ENCODE results near the gene AADACL4.
"Not testable (repeated sequence)": the region's sequence is repeated elsewhere in the genome, so short reads cannot be mapped to it uniquely, and the experiment has no call there.

The AADACL4 gene

GRCh38 chr1:12669529-12670068 lies 25.7 kb downstream of the AADACL4 start:
- no peaks in the 10 kb centered on the region for H3K4me1 ChIP-seq (ENCODE audit: insufficient read depth, low read length)
- peaks cover 2% of the 10 kb centered on the region for H3K27me3 ChIP-seq (ENCODE audit: insufficient read depth, low read length)
- peaks cover 10% of the 10 kb centered on the region for H3K9me3 ChIP-seq (ENCODE audit: insufficient read depth, low read depth, low read length)
- H3K4me3 ChIP-seq (ENCODE audit: low read length) = no peak overlapping the region
- no peaks in the 10 kb centered on the region for H3K36me3 ChIP-seq (ENCODE audit: insufficient read depth, low read depth, low read length)
- H3K9ac ChIP-seq (ENCODE audit: low read depth, low read length) = no peak overlapping the region
- no peak overlapping the region for H3K27ac ChIP-seq (ENCODE audit: low read length)

DNA sequence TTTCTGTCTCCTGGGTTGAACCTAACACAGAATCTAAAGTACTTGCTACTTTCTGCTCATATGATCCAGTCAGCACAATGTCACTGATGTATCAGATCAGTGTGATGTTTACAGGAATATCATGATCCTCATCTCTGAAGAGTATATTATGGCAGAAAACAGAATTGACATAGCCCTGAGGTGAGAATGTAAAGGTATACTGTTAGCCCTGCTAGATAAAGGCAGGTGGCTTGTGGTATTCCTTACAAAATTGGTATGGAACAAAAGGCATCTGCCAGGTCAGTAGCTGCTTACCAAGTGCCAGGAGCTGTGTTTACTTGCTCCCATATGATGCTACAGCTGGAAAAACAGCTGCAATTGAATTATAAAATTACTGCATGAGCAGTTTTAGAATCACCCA lies 30.5 kb downstream of the AADACL4 start:
- H3K36me3 ChIP-seq (ENCODE audit: insufficient read depth, low read depth, low read length) = no peaks in the 10 kb centered on the region
- no peak overlapping the region for H3K4me3 ChIP-seq (ENCODE audit: low read length)
- no peaks in the 10 kb centered on the region for H3K4me1 ChIP-seq (ENCODE audit: insufficient read depth, low read length)
- peaks cover 4% of the 10 kb centered on the region for H3K27me3 ChIP-seq (ENCODE audit: insufficient read depth, low read length)
- H3K9ac ChIP-seq (ENCODE audit: low read depth, low read length) = no peak overlapping the region
- no peak overlapping the region for H3K27ac ChIP-seq (ENCODE audit: low read length)
- H3K9me3 ChIP-seq (ENCODE audit: insufficient read depth, low read depth, low read length) = no peaks in the 10 kb centered on the region

- not testable (repeated sequence) for H3K4me3 ChIP-seq (ENCODE audit: low read length); H3K4me1 ChIP-seq (ENCODE audit: insufficient read depth, low read length); H3K9ac ChIP-seq (ENCODE audit: low read depth, low read length); H3K27me3 ChIP-seq (ENCODE audit: insufficient read depth, low read length); H3K27ac ChIP-seq (ENCODE audit: low read length); H3K36me3 ChIP-seq (ENCODE audit: insufficient read depth, low read depth, low read length); H3K9me3 ChIP-seq (ENCODE audit: insufficient read depth, low read depth, low read length)
Observed at GRCh38 chr1:12676122-12676521, 32.2 kb downstream of the AADACL4 start.

DNA sequence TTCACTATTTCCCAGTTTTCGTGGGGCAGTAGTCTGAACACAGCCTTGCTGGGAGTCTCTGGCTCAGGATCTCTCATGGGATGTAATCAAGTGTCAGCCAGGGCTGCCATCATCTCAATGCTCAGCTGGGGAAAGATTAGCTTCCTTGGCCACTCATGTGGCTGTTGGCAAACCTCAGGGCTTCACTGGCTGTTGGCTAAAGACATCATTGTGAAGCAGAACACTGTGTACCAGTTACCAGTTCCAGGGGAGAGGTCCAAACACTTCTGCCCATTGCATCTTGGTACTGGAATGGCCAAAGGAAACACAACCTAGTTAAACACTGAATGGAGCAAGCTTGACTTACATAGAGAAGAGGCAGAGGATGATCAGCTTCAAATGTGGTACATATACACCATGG lies 33.7 kb downstream of the AADACL4 start:
- H3K27me3 ChIP-seq (ENCODE audit: insufficient read depth, low read length) = peaks cover 4% of the 10 kb centered on the region

GRCh38 chr1:12678350-12678749 lies 34.5 kb downstream of the AADACL4 start:
- Histone ChIP-seq H3K36me3 (ENCODE audit: insufficient read depth, low read depth, low read length) (no peaks in the 10 kb centered on the region), H3K4me3 (ENCODE audit: low read length) (no peak overlapping the region), H3K9ac (ENCODE audit: low read depth, low read length) (no peak overlapping the region), H3K4me1 (ENCODE audit: insufficient read depth, low read length) (no peaks in the 10 kb centered on the region), H3K9me3 (ENCODE audit: insufficient read depth, low read depth, low read length) (no peaks in the 10 kb centered on the region), H3K27me3 (ENCODE audit: insufficient read depth, low read length) (peaks cover 4% of the 10 kb centered on the region), H3K27ac (ENCODE audit: low read length) (no peak overlapping the region)

More for the DNA sequence above, 33.7 kb downstream of the AADACL4 start:
- Histone ChIP-seq H3K27ac (ENCODE audit: low read length) (no peak overlapping the region), H3K9ac (ENCODE audit: low read depth, low read length) (no peak overlapping the region), H3K9me3 (ENCODE audit: insufficient read depth, low read depth, low read length) (no peaks in the 10 kb centered on the region), H3K4me1 (ENCODE audit: insufficient read depth, low read length) (no peaks in the 10 kb centered on the region), H3K36me3 (ENCODE audit: insufficient read depth, low read depth, low read length) (no peaks in the 10 kb centered on the region), H3K4me3 (ENCODE audit: low read length) (no peak overlapping the region)

DNA sequence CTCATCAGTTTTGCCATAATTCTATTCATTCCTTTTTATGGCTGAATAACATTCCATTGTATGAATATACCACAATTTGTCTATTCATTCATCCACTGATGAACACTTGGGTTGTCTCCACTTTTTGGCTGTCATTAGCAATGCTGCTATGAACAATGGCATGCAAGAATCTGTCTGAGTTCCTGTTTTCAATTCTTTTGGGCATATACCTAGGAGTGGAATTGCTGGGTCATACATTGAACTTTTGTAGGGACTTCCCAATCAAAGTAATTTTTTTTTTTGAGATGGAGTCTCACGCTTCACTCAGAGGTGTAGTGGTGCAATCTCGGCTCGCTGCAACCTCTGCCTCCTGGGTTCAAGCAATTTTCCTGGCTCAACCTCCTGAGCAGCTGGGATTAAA lies 34.9 kb downstream of the AADACL4 start:
- Histone ChIP-seq H3K36me3 (ENCODE audit: insufficient read depth, low read depth, low read length) (no peaks in the 10 kb centered on the region), H3K9me3 (ENCODE audit: insufficient read depth, low read depth, low read length) (no peaks in the 10 kb centered on the region), H3K27ac (ENCODE audit: low read length) (no peak overlapping the region), H3K4me1 (ENCODE audit: insufficient read depth, low read length) (no peaks in the 10 kb centered on the region), H3K4me3 (ENCODE audit: low read length) (no peak overlapping the region), H3K27me3 (ENCODE audit: insufficient read depth, low read length) (peaks cover 4% of the 10 kb centered on the region), H3K9ac (ENCODE audit: low read depth, low read length) (no peak overlapping the region)

DNA sequence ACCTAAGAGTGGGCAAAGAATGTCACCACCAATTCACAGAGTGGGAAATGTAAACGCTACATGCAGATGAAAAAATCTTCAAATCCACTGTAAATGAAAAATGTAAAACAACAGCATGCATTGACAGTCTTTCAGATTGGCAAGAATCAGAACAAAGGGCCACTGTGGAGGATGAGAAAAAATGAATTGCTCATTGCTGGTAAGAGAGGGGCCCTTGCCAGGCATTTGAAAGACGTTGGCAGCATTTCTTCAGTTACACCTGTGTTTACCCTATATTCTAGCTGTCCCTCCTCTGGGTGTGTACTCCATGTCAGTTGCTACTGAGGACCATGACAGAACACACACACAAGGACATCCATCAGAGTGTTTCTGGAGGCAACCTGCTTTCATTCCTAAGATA lies 46.3 kb downstream of the AADACL4 start:
- Histone ChIP-seq H3K27ac (ENCODE audit: low read length) (no peak overlapping the region), H3K4me1 (ENCODE audit: insufficient read depth, low read length) (peaks cover 7% of the 10 kb centered on the region; the same call in 1 of the 2 replicates), H3K9ac (ENCODE audit: low read depth, low read length) (no peak overlapping the region), H3K27me3 (ENCODE audit: insufficient read depth, low read length) (no peaks in the 10 kb centered on the region), H3K9me3 (ENCODE audit: insufficient read depth, low read depth, low read length) (no peaks in the 10 kb centered on the region), H3K4me3 (ENCODE audit: low read length) (no peak overlapping the region), H3K36me3 (ENCODE audit: insufficient read depth, low read depth, low read length) (no peaks in the 10 kb centered on the region)

DNA sequence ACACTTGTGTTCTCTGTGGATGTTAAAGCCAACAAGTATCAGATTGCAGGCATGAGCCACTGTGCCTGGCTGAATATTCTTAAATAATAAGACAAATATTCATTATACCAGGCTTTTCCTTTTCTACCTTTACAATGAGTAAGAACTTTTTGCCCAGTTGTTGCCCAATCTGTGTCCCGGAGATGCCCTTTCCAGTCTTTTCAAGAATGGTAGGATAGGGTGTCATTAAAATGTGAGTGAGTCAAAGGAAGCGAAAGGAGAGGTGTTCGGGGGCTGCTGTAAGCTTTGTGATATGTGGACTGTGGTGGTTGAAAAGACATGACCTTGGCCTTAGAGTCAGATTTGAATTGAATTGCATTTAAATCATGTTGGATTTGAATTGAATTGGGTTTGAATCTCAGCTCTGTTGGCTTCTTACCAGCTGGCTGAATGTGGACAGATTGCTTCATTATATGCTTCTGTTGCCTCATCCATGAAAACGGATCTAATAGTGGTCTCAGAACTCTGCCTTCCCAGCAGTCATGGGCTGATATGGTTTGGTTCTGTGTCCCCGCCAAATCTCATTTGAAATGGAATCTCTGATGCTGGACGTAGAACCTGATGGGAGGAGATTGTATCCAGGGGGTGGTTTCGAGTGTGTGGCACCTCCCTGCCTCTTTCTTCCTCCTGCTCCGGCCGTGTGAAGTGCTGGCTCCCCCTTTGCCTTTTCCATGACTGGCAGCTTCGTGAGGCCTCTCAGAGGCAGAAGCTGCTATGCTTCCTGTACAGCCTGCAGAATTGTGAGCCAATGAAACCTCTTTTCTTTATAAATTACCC lies 49.3 kb downstream of the AADACL4 start:
- no peak overlapping the region for H3K27ac ChIP-seq (ENCODE audit: low read length)
- no peaks in the 10 kb centered on the region for H3K9me3 ChIP-seq (ENCODE audit: insufficient read depth, low read depth, low read length)

DNA sequence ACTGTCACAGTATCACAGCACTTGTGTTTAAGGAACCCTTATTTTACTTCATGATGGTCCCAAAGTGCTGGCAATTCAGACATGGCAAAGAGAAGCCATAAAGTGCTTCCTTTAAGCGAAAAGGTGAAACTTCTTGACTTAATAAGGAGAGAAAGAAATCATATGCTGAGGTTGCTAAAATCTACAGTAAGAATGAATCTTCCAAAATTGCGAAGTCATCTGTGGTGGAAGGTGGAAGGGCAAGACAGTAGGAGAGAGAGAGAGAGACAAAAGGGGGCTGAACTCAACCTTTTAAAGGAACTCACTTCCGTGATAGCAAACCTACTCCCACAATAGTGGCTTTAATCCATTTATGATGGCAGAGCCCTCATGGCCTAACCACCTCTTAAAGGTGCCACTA lies 52.8 kb downstream of the AADACL4 start:
- peaks cover 5% of the 10 kb centered on the region; the same call in 1 of the 2 replicates for H3K9me3 ChIP-seq (ENCODE audit: insufficient read depth, low read depth, low read length)

More for the DNA sequence above, 49.3 kb downstream of the AADACL4 start:
- Histone ChIP-seq H3K36me3 (ENCODE audit: insufficient read depth, low read depth, low read length) (no peaks in the 10 kb centered on the region), H3K27me3 (ENCODE audit: insufficient read depth, low read length) (no peaks in the 10 kb centered on the region), H3K9ac (ENCODE audit: low read depth, low read length) (no peak overlapping the region), H3K4me1 (ENCODE audit: insufficient read depth, low read length) (no peaks in the 10 kb centered on the region), H3K4me3 (ENCODE audit: low read length) (no peak overlapping the region)

DNA sequence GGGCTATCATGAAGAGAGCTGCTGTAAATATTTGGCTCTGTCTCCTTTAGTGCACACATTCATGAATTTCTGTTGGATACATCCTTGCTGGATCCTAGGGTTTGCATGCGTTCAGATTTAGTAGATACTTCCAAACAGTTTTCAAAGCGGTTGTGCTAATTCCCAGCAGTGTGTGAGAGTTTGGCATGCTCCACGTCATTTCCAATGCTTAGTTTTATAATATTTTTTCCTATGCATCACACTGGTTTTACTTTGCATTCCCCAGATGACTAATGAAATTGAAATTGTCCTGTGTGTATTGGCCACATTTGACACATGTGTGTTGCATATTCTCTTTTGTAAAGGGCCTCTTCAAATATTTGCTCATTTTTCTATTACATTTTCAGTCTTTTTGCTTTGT lies 53.5 kb downstream of the AADACL4 start:
- H3K36me3 ChIP-seq (ENCODE audit: insufficient read depth, low read depth, low read length) = no peaks in the 10 kb centered on the region
- H3K27me3 ChIP-seq (ENCODE audit: insufficient read depth, low read length) = no peaks in the 10 kb centered on the region
- no peaks in the 10 kb centered on the region for H3K4me1 ChIP-seq (ENCODE audit: insufficient read depth, low read length)
- peaks cover 5% of the 10 kb centered on the region for H3K9me3 ChIP-seq (ENCODE audit: insufficient read depth, low read depth, low read length)
- H3K27ac ChIP-seq (ENCODE audit: low read length) = no peak overlapping the region
- no peak overlapping the region for H3K4me3 ChIP-seq (ENCODE audit: low read length)
- no peak overlapping the region for H3K9ac ChIP-seq (ENCODE audit: low read depth, low read length)

More for the DNA sequence above, 52.8 kb downstream of the AADACL4 start:
- H3K9ac ChIP-seq (ENCODE audit: low read depth, low read length) = no peak overlapping the region
- no peak overlapping the region for H3K27ac ChIP-seq (ENCODE audit: low read length)
- no peaks in the 10 kb centered on the region for H3K27me3 ChIP-seq (ENCODE audit: insufficient read depth, low read length)
- H3K4me3 ChIP-seq (ENCODE audit: low read length) = no peak overlapping the region
- H3K36me3 ChIP-seq (ENCODE audit: insufficient read depth, low read depth, low read length) = no peaks in the 10 kb centered on the region
- no peaks in the 10 kb centered on the region for H3K4me1 ChIP-seq (ENCODE audit: insufficient read depth, low read length)

DNA sequence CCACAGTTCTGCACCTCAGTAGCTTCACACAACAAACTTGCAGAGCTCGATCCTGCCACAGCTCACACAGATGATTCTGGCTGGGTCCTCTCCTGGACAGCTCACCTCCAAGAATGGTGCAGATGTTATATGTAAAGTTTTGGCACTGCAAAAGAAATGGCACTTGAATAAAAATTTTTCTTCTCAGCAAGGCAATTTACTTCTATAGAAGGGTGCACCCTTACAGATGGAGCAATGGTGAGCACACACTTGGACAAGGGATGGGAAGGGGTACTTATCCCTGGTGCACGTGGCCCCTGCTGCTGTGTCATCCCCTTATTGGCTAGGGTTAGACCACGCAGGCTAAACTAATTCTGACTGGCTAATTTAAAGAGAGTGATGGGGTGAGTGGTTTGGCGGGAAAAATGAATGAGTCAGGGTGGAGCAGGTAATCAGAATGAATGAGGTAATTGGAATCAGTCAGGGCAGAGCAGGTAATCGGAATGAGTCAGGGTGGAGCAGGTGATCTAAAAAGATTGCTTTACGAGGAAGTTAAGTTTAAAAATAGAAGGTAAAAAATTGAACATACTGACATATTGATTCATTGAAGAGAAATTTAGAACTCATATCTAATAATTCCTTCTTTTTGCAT lies 60.1 kb downstream of the AADACL4 start:
- no peak overlapping the region for H3K27ac ChIP-seq (ENCODE audit: low read length)
- no peaks in the 10 kb centered on the region for H3K4me1 ChIP-seq (ENCODE audit: insufficient read depth, low read length)
- peaks cover 7% of the 10 kb centered on the region for H3K9me3 ChIP-seq (ENCODE audit: insufficient read depth, low read depth, low read length)
- no peak overlapping the region for H3K4me3 ChIP-seq (ENCODE audit: low read length)
- H3K27me3 ChIP-seq (ENCODE audit: insufficient read depth, low read length) = no peaks in the 10 kb centered on the region
- H3K36me3 ChIP-seq (ENCODE audit: insufficient read depth, low read depth, low read length) = no peaks in the 10 kb centered on the region
- H3K9ac ChIP-seq (ENCODE audit: low read depth, low read length) = no peak overlapping the region

DNA sequence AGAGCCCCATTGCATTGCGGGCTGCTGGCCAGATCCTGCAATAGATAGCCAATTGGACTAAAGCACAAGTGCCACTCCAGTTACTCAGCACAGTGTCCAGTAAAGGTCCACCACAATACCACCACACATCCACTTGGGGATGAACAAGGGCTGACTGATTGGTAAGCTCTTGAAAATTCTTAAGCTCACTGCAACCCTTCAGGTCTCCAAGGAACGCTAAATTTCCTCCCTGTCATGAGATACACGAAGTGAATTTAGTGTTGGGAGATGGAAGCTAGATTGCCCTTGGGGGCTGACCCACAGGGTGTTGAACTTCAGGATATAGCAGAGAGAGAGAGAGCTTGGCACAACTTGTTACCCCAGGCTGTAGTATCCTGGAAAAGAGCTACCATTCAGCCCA lies 62.2 kb downstream of the AADACL4 start:
- Histone ChIP-seq H3K9me3 (ENCODE audit: insufficient read depth, low read depth, low read length) (peaks cover 4% of the 10 kb centered on the region), H3K27me3 (ENCODE audit: insufficient read depth, low read length) (no peaks in the 10 kb centered on the region), H3K27ac (ENCODE audit: low read length) (no peak overlapping the region), H3K36me3 (ENCODE audit: insufficient read depth, low read depth, low read length) (no peaks in the 10 kb centered on the region), H3K4me1 (ENCODE audit: insufficient read depth, low read length) (no peaks in the 10 kb centered on the region), H3K9ac (ENCODE audit: low read depth, low read length) (no peak overlapping the region), H3K4me3 (ENCODE audit: low read length) (no peak overlapping the region)
